ENCODE results near the gene IL17RD.
"Not testable (repeated sequence)": the region's sequence is repeated elsewhere in the genome, so short reads cannot be mapped to it uniquely, and the experiment has no call there.

IL17RD gene

DNA sequence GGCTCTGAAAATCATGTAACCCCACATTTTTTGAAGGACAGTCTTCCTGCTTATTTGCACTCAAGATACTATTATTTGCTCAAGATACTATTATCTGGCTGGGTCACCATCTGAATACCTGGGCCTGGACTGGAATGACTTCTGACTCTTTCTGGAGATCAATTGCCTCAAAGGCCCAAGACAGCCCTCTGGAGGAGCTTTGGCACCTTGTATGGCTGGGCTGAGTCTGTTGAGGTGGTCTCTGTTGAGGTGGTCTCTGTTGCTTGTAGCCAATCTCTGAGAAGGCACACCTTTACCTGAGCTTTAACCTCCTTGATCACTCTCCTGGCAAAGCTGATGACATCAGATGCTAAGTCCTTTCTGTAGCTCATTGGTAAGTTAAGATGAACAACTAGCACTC, 71.7 kb downstream of the IL17RD start:
- DNase-seq (ENCODE audit: low read depth in 2 of 2): no peak

DNA sequence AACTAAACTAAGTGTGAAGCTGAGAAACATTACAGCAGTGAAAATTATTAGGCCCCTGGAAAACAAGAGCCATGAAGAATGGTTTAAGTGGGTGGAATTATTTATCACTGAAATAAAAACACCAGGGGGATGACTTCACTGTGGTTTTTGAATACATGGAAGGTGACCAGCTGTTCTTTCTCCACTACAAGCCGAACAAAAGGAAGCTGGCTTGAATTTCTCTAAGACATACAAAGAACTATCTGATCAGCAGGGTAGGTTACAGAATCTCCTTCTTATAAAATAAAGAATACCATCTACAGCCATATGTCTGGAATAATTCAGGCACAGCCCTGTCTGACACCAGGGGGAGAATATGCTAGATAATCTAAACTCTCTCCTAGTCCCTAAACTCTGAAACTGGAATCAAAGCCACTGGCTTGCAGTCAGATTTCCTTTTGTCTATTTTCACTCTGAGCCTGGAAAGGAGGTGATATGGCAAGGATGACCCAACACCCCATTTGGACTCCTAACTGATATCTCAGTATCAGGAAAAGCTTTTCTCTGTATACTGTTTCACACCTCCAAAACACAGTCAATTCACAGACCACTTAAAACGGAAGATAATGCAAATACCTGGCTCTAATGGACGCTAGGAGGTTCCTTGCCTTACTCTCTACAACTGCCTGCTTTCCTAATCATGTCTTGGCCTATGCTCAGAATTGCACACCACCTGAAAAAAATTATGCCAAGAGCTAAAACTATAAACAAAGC, 73.5 kb downstream of the IL17RD start:
- no peak for DNase-seq (ENCODE audit: low read depth in 2 of 2)

DNA sequence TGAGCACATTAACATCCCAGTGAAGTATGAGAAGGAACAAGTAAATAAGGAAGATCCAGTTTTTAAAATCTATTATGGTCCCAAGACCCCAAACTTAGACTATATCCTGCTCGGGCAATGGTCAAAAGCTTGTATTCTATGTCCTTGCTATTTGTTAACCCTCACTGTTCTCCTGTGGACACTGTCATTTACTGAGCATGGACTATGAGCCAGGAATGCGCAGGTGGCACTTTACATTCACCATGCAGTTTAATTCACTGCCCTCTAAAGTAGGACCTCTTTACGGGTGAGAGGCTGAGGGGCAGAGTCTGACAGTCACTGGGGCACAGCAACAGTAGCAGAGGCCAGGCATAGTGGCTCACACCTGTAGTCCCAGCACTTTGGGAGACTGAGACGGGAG, 76.1 kb downstream of the IL17RD start:
- DNase-seq (ENCODE audit: low read depth in 2 of 2): no peak

DNA sequence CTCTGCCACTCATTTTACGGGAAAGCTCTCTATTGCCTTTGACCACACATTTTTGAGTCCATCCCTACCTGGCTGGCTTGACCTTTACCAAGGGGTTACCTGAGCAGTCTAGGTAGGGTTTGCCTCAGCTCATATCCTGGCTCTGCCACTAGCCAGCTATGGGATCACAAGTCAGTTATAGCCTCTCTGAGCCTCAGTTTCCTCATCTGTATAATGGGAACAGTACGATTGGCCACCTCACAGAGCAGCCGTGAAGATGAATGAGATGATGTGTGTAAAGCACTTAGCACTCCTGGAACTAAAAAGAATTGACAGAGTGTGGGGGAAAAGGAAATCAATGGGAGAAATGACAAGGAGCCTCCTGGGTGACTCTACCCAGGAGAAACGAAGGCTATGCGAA, 76.7 kb downstream of the IL17RD start:
- no peak for DNase-seq (ENCODE audit: low read depth in 2 of 2)

DNA sequence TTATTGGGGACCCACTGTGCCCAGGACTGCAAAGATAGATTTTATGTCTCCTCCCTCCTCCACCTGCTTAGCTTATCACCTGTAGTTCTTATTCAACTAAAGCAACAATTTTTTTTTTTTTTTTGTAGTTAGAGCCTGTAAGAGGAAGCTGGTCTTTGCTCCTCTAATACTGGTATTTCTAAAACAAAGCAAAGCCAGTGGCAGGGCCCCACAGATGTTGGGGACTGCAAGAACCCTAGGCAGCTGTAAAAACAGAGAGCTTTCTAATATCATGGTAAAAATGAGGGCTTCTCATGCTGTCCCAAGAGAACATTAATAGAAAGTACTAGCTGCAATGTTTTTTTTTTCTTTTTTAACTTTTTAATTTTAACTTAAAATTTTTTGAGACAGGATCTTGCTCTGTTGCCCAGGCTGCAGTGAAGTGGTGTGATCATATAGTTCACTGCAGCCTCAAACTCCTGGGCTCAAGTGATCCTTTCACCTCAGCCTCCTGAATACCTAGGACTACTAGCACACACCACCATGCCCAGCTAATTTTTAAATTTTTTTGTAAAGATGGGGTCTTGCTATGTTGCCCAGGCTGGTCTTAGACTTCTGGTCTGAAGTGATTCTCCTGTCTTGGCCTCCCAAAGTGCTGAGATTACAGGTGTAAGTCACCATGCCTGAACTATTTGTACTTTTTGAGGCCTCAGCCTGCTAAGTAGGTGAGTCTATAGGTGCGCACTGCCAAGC, 77.6 kb downstream of the IL17RD start:
- DNase-seq (ENCODE audit: low read depth in 2 of 2): no peak

DNA sequence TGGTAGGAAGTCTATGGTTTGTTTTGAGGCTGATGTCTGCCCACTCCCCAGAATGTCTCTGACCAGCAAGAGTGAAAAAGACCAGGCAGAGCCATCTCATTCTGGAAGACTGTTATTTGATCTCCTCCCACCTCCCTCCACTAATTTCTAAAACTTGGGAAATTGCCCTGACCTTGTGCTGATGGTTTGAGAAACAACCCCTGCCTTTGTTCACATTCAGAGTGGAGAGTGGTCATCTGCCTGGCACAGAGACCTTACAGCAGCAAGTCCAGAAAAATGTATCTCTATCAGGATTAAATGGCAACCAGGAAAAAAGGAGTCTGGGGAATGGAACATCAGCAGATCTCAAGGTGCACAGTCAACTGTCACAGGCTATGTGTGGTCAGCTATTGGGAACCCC, 79.0 kb downstream of the IL17RD start:
- DNase-seq (ENCODE audit: low read depth in 2 of 2): no peak

DNA sequence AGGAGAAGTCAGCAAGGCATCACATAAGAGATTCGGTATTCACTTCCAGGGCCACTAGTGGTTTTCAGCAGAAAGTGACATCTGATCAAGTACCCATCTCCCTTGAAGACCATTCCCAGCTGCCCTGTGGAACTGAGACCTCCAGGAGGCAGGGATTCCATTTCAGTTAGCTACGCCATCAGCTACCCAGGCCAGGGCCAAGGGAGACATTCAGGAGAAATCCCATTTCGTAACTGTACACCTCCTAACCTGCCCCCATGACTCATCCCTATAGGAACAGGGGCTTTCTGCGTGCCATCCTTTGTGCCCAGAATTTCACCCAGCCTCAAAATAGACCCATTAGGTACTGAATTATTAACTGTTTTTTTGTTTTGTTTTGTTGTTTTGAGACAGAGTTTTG, 79.9 kb downstream of the IL17RD start:
- no peak for DNase-seq (ENCODE audit: low read depth in 2 of 2)

DNA sequence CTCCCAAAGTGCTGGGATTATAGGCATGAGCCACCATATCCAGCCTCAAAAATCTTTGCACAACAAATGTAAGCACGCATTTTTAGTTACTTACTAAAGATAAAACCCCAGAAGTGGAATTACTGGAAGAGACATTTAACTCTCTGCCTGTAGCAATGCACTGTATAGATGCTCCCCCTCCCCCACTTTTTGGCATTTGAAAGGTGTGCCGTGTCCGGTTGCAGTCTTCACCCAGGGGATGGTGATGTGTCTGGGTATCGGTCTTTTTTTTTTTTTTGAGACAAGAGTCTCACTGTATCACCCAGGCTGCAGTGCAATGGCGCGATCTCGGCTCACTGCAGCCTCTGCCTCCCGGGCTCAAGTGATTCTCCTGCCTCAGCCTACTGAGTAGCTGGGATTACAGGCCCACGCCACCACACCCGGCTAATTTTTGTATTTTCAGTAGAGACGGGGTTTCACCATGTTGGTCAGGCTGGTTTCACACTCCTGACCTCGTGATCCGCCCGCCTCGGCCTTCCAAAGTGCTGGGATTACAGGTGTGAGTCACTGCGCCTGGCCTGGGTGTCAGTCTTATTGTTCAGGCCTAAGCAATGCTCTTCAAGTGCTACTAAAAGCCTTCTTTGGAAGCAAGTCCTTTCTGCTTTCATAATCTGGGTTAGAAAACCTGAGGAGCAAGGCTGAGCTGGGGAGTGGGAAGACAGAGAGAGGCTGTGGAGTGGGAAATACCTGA, 81.7 kb downstream of the IL17RD start:
- DNase-seq (ENCODE audit: low read depth in 2 of 2): not testable (repeated sequence)

DNA sequence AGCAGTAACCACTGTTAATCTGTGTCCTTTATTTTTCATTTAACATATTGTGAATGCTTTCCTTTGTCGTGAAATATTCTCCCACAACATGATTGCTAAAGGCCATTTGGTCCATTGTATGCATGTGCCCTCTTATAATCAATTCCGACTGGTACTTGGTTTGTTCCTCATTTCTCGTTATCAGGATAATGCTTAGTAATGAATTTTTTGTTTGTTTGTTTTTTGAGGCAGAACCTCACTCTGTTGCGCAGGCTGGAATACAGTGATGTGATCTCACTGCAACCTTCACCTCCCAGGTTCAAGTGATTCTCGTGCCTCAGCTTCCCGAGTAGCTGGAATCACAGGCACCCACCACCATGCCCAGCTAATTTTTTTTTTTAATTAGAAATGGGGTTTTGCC, 82.7 kb downstream of the IL17RD start:
- DNase-seq (ENCODE audit: low read depth in 2 of 2): no peak

DNA sequence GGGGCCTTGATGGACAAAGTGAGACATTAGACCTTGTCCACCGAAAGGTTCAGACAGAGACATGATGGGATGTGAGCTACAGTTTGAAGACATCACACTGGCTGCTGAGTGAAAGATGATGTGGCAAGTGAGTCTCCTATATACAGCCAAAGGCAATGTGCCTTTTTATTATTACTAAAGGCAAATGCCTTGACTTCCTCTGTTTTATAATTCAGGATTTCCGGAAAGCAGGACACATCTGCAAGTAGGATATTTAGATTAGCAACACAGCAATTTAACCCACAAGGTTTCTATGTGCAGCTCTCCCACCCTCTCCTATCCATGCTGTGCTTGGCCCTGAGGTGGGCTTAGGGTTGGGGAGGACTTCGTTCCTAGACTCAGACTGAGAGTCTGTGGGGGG, 84.0 kb downstream of the IL17RD start:
- no peak for DNase-seq (ENCODE audit: low read depth in 2 of 2)

DNA sequence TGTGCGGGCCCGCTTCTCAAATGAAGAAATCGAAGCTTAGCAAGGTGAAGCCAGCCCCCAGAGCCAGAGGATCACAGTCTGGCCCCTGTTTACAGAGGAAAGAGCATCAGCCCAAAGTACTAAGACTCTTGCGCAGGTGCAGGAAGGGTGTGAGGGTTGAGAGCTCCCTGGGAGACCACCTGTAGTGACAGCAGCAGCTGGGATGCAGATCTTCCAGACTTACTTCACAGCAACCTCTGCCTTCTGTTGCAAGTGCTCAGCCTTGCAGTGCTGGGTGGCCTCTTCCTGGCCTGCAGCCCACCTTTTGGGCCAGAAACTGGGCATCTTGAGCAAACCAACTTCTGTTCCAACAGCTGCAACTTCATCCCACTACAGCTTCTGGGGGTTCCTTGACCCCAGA, 85.0 kb downstream of the IL17RD start:
- DNase-seq (ENCODE audit: low read depth in 2 of 2): no peak

DNA sequence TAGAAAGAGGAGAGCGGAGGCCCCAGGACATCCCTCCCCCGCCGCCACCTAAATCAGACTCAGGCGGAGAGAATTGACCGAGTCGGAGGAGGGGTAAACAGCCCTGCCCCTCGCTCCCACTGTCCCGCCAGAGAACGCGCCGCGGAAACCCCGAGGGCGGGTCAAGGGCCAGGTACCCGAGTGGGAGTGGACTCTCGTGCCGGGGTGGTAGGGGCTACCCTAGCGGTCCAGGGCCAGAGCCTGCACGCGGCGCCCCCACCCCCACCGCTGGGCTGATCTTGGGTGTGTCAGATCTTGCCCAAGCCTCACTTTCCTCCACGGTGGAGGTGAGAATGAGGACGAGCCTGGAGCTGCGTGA, 85.7 kb downstream of the IL17RD start:
- DNase-seq (ENCODE audit: low read depth in 2 of 2): no peak

DNA sequence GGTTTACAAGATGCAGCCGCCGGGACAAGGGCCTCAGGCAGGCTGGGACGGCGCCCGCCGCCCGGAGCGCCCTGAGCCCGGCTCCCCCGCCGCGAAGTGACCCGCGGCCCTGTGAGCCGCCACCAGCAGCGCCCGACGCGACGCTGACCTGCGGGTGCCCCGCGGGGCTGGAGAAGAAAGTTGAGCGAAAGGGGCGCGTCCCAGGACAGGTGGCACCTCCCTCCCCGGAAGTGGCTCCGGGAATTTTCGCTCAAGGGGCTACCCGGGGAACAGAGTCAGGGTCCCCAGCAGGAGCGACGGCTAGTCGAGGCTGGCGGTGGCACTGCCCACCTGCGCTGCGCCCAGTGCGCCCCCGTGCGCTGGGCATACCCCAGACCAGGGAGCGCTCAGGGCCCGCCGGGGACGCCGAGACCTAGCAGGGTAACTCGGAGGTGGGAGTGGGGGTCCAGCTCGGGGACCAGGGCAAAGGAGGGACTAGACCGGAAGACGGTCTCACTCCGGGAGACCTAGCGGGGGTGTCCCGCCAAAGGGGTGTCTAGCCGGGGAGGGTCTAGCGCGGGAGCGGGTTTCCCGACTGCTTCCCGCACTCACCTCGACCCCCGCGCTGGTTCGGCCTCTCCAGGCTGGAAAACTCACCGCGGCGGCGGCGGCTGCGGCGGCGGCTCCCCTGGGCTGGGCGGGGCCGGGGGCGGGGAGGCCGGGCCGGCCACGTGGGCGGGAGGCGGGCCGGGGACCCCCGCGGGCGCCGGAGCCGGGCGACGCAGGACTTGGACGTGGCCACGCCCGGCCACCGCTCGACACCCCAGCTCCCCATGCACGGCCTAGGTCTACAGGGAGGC, 86.3 kb downstream of the IL17RD start:
- DNase-seq (ENCODE audit: low read depth in 2 of 2): no peak

DNA sequence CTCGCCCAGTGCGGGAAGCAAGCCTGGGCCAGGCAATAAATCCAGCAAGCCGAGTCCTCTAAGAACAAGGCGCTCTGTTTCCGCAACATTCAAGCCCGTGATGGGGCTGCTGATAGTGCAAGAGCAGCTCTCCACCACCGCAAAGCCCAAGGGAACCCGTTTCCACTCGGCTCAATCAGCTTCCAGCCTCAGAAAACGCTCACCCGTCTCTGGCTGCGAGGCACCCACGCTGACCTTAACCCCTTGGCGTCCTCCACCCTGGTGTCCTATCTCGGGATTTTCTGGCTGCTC, 86.9 kb downstream of the IL17RD start:
- no peak for DNase-seq (ENCODE audit: low read depth in 2 of 2)

DNA sequence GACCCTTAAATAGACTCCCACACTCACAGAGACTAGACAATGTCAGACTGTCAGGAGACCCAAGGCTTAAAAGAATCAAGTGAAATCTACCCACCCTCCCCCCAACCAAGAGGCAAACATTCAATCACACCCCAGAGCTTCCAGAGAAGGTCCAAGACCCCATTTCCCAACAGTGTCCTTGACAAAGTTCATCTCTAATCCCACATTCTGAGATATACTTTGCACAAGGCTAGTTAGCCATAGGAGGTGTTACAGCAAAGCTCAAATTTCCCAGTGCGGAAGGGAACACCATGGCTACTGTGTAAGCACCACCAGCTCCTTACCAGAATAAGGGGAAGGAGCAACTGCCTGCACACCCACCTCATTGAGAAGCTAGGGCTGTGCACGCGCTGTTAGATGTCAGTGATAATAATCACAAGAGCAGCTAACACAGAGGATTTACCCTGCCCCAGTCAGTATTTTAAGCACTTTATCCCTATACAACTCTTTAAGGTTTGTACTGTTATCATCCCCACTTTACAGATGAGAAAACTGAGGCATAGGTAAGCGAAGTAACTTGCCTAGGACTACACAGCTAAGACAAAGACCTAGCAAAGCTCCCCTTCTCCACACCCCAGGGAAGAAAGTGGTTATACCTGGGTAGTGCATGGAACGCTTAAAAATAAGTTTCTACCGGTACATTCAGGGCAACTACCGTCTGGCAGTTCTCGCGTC, 87.4 kb downstream of the IL17RD start:
- no peak for DNase-seq (ENCODE audit: low read depth in 2 of 2)

DNA sequence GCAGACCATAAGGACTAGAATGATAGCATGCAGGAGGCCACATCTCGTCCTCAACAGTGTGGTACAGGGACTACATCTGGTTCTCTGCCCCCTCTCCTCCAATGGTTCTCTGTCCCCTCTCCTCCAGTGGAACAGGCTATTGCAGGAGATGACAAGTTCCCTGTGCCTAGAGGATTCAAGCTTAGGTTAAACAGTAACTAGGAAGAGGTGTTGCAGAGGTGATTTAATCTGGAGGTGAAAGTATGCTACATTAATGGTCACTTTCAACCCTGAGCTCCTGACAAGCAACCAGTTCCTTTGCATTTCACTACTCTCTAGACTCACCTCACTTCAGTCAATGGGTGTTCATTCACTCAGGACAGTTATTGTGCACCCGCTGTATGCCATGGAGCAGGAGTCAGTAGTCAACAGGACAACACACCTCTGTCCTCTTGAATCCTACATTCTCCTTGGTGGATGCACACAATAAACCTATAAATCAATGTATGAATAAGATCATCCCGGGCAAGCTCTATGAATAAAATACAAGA, 88.7 kb downstream of the IL17RD start:
- no peak for DNase-seq (ENCODE audit: low read depth in 2 of 2)

DNA sequence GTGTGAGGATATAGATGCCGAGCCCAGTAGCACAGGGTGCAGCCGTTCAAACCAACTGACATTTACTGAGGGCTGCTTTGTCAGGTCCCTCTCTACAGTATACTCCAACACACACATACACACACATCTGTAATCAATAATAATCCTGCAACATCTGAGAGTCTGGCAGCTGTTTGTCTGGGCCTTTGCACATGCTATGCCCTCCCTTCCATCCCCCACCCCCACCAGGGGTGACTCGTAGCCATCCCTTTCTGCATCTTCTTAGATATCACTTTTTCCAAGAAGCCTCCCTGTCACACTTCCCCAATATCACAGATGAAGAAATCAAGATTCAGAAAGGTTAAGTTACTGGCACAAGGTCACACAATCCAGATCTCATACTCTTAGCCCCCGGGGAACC, 91.0 kb downstream of the IL17RD start:
- DNase-seq (ENCODE audit: low read depth in 2 of 2): no peak

DNA sequence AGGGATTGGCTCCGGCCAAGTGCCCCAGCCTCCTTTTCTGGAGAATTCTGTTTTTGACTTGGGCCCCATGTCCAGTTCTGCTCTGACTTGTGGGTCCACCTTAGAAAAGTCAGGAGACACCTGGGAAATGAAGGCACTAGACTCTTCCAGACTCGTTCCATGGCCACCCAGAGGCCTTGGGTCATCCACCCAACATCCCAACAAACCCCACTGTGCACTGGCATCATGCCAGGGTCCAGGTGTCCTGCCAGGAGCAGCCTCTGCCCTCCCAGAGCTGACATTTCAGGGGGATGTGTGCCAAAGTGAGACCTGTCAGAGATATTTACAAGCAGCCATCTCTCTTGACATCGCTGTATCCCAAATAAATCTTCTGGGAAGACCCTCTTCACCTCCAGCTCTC, 91.5 kb downstream of the IL17RD start:
- DNase-seq (ENCODE audit: low read depth in 2 of 2): no peak

DNA sequence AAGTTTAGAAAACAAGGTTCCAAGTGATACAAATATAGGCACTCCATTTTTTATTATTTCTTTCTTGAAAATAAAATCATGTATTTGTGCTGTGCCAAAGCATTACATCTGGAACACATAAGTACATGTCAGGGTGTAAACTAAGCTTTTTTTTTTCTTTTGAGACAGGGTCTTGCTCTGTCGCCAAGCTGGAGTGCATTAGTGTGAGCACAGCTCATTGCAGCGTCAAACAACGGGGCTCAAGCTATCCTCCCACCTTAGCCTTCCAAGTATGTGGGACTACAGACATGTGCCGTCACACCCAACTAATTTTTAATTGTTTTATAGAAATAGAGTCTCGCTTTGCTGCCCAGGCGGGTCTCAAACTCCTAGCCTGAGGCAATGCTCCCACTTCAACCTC, 95.7 kb downstream of the IL17RD start:
- DNase-seq (ENCODE audit: low read depth in 2 of 2): no peak

DNA sequence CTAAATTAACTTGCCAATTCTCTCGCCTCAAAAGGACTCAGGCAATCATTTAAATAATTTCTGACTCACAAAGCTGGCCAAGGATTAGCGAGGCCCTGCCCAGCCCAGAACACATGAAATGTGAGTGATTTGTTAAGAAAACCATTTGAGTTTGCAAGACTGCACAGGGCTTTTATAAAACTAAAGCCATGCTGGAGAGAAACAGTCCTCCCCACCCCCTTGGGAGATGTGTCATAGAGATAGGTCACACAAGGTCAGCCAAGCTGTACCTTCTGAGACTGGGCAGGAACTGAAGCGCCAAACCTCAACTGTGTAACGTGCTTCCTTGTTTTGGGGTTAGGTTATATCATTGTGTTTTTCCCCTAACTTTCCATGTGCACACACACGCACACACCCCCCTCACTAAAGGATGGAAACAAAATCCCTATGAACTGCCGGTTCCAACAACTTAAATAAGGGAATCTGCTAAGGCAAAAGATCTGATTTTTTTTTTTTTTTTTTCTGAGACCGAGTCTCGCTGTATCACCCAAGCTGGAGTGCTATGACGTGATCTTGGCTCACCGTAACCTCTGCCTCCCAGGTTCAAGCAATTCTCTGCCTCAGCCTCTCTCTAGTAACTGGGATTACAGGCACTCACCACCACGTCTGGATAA, 96.6 kb downstream of the IL17RD start:
- peak in 1 of 2 donors; percentile 8 for DNase-seq (ENCODE audit: low read depth in 2 of 2)

DNA sequence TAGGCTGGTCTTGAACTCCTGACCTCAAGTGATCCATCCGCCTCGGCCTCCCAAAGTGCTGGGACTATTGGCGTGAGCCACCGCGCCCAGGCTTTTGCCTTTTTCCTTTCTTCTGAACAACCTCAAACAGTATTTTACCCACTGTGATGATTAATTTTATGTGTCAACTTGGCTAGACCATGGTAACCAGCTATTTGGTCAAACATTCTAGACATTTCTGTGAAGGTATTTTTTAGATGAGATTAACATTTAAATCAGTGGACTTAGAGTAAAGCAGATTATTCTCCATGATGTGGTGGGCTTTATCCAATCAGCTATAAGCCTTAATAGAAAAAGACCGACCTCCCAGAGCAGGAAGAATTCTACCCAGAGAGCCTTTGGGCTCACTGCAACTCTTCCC, 98.7 kb downstream of the IL17RD start:
- DNase-seq (ENCODE audit: low read depth in 2 of 2): no peak
